Activated naive CD8-positive, alpha-beta T cell (primary cell): ENCODE data around the gene DMRTB1.

Experiments used
- H3K27ac Mint-ChIP-seq: one replicate; pipeline ENCODE4 v1.8.0; 2021; ENCODE audit warnings: mixed read lengths
- H3K27me3 Mint-ChIP-seq: one replicate; pipeline ENCODE4 v1.8.0; 2021; ENCODE audit warnings: mixed read lengths
- H3K36me3 Mint-ChIP-seq: one replicate; pipeline ENCODE4 v1.8.0; 2021; ENCODE audit warnings: mixed read lengths
- H3K4me1 Mint-ChIP-seq: one replicate; pipeline ENCODE4 v1.8.0; 2021; ENCODE audit warnings: low read depth, mixed read lengths
- H3K4me3 Mint-ChIP-seq: one replicate; pipeline ENCODE4 v1.8.0; 2021; ENCODE audit warnings: mild to moderate bottlenecking, mixed read lengths
- H3K9me3 Mint-ChIP-seq: one replicate; pipeline ENCODE4 v1.8.0; 2021; ENCODE audit warnings: low read depth, mixed read lengths

The DMRTB1 gene

GRCh38 chr1:53514436-53514835 is 55.2 kb downstream of the DMRTB1 start:
- H3K4me3 Mint-ChIP-seq = no peak overlapping the region
- H3K27ac Mint-ChIP-seq = no peak overlapping the region
- H3K9me3 Mint-ChIP-seq = no peaks in the 10 kb centered on the region
- H3K27me3 Mint-ChIP-seq = no peaks in the 10 kb centered on the region
- no peaks in the 10 kb centered on the region for H3K4me1 Mint-ChIP-seq
- no peaks in the 10 kb centered on the region for H3K36me3 Mint-ChIP-seq

- Mint-ChIP-seq H3K27ac (no peak overlapping the region), H3K4me1 (no peaks in the 10 kb centered on the region), H3K36me3 (no peaks in the 10 kb centered on the region), H3K27me3 (no peaks in the 10 kb centered on the region), H3K9me3 (no peaks in the 10 kb centered on the region), H3K4me3 (no peak overlapping the region)
Measured at GRCh38 chr1:53516181-53516580, 57.0 kb downstream of the DMRTB1 start.
